ENCODE data around the gene TERT. TPM values are rescaled to one million over a fixed set of nuclear protein-coding genes. Genes with fewer than 3 reads are reported as not detected.

TERT gene
- total and polyA plus RNA-seq, 10 of the 15 experiments (the other 5 are each of a cell fraction or from before 2014, with no cell fraction given): 0.08 to 21.5 (median 5.0) TPM

DNA sequence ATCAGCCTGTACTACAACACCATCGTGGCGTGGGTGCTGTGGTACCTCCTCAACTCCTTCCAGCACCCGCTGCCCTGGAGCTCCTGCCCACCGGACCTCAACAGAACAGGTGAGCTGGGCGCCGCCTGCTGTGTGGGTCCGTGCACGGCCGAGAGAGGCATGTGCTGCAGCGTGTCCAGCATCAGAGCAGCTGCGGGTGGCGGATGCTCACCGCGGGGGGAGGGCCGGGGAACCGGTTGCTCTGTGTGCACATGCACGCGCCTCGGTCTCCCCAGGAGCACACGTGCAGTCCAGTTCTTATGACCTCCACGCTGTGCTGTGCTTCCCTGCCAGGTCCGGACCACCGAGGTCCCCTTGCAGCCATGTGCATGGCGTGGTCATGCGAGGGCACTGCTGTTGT is 62.1 kb downstream of the TERT start (continued):
- TF ChIP-seq, protein P1, sequence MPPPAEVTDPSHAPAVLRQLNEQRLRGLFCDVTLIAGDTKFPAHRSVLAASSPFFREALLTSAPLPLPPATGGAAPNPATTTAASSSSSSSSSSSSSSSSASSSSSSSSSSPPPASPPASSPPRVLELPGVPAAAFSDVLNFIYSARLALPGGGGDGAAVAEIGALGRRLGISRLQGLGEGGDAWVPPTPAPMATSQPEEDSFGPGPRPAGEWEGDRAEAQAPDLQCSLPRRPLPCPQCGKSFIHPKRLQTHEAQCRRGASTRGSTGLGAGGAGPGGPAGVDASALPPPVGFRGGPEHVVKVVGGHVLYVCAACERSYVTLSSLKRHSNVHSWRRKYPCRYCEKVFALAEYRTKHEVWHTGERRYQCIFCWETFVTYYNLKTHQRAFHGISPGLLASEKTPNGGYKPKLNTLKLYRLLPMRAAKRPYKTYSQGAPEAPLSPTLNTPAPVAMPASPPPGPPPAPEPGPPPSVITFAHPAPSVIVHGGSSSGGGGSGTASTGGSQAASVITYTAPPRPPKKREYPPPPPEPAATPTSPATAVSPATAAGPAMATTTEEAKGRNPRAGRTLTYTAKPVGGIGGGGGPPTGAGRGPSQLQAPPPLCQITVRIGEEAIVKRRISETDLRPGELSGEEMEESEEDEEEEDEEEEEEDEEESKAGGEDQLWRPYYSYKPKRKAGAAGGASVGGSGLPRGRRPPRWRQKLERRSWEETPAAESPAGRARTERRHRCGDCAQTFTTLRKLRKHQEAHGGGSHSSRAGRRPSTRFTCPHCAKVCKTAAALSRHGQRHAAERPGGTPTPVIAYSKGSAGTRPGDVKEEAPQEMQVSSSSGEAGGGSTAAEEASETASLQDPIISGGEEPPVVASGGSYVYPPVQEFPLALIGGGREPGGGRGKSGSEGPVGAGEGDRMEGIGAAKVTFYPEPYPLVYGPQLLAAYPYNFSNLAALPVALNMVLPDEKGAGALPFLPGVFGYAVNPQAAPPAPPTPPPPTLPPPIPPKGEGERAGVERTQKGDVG (CRISPR knock-in tag; IDR thresholded peaks at IDR 0.05): no peak
- no peak for TF ChIP-seq POLR2AphosphoS2 (IDR thresholded peaks at IDR 0.05; ENCODE audit: low read depth, low read length)

GRCh38 chr5:1231354-1231905 is 63.4 kb downstream of the TERT start:
- WGBS (ENCODE audit: insufficient coverage, insufficient replicate concordance, low lambda C conversion rate, missing lambda C conversion rate): 26% methylated on average over 13 of the region's 13 CpGs
- ChIA-PET CTCF (no interaction called here), RAD21 (ENCODE audit: unreplicated experiment) (no interaction called here), SMC1A (ENCODE audit: uncharacterized antibody, unreplicated experiment) (no interaction called here), POLR2A (no interaction called here)
- Histone ChIP-seq H4K20me1 (ENCODE audit: control insufficient read depth, insufficient read depth) (no peaks in the 10 kb centered on the region), H3K27ac (ENCODE audit: control insufficient read depth, insufficient read depth) (no peak overlapping the region), H3K9ac (ENCODE audit: control insufficient read depth, insufficient read depth, low read length) (no peak overlapping the region), H3K4me2 (ENCODE audit: control insufficient read depth, insufficient read depth) (no peak overlapping the region), H2AFZ (ENCODE audit: control insufficient read depth, low read depth, low read length) (no peak overlapping the region), H3K9me3 (replicated peaks; ENCODE audit: control insufficient read depth, insufficient read depth, low read length) (peaks cover 2% of the 10 kb centered on the region; the same call in 2 of the 3 replicates), H3K79me2 (ENCODE audit: control insufficient read depth, insufficient read depth, low read length) (no peaks in the 10 kb centered on the region), H3K4me3 (no peak overlapping the region), H3K27me3 (replicated peaks in 1 of 2; ENCODE audit: control insufficient read depth in 2 of 2, insufficient read depth in 2 of 2, low read length in 1 of 2) (no peaks in the 10 kb centered on the region; a peak in 2 of 4 replicates), H3K4me1 (ENCODE audit: control insufficient read depth, insufficient read depth, low read length) (no peaks in the 10 kb centered on the region), H3K36me3 (ENCODE audit: control insufficient read depth in 2 of 2, insufficient read depth in 2 of 2, low read length in 1 of 2) (no peaks in the 10 kb centered on the region)
- BruUV-seq (replicated peaks): no TSS peak
- no peak for ATAC-seq
- intact Hi-C loops (cut with micrococcal nuclease; ENCODE audit: unreplicated experiment): no loop called here
- FAIRE-seq: no peak
- DNase-seq (ENCODE audit: low read depth, low spot score): no peak
- in situ Hi-C loops (cut with MboI): no loop called here
- TF ChIP-seq, protein P2, sequence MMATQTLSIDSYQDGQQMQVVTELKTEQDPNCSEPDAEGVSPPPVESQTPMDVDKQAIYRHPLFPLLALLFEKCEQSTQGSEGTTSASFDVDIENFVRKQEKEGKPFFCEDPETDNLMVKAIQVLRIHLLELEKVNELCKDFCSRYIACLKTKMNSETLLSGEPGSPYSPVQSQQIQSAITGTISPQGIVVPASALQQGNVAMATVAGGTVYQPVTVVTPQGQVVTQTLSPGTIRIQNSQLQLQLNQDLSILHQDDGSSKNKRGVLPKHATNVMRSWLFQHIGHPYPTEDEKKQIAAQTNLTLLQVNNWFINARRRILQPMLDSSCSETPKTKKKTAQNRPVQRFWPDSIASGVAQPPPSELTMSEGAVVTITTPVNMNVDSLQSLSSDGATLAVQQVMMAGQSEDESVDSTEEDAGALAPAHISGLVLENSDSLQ (IDR thresholded peaks at IDR 0.05): no peak
- TF ChIP-seq SMAD5 (IDR thresholded peaks at IDR 0.05; ENCODE audit: low read depth) (no peak), HSF1 (IDR thresholded peaks at IDR 0.05; ENCODE audit: low read depth, low read length) (no peak), KAT2A (conservative IDR thresholded peaks at IDR 0.05; ENCODE audit: control insufficient read depth, low read depth, low read length) (no peak), BHLHE40 (IDR thresholded peaks at IDR 0.05; ENCODE audit: borderline replicate concordance in 1 of 2, low read depth in 2 of 2, low read length in 1 of 2) (no peak), SMARCA5 (IDR thresholded peaks at IDR 0.05) (no peak), MXI1 (IDR thresholded peaks at IDR 0.05; ENCODE audit: low read depth, low read length) (no peak), MEF2A (IDR thresholded peaks at IDR 0.05; ENCODE audit: insufficient read depth, low read depth, low read length) (no peak), IRF5 (IDR thresholded peaks at IDR 0.05; ENCODE audit: borderline replicate concordance) (no peak), CREM (IDR thresholded peaks at IDR 0.05; ENCODE audit: low read depth) (no peak)
- TF ChIP-seq, protein P3, sequence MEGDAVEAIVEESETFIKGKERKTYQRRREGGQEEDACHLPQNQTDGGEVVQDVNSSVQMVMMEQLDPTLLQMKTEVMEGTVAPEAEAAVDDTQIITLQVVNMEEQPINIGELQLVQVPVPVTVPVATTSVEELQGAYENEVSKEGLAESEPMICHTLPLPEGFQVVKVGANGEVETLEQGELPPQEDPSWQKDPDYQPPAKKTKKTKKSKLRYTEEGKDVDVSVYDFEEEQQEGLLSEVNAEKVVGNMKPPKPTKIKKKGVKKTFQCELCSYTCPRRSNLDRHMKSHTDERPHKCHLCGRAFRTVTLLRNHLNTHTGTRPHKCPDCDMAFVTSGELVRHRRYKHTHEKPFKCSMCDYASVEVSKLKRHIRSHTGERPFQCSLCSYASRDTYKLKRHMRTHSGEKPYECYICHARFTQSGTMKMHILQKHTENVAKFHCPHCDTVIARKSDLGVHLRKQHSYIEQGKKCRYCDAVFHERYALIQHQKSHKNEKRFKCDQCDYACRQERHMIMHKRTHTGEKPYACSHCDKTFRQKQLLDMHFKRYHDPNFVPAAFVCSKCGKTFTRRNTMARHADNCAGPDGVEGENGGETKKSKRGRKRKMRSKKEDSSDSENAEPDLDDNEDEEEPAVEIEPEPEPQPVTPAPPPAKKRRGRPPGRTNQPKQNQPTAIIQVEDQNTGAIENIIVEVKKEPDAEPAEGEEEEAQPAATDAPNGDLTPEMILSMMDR (IDR thresholded peaks at IDR 0.05 in 2 of 3, conservative IDR thresholded peaks at IDR 0.05 in 1 of 3; ENCODE audit: control insufficient read depth in 2 of 3, extremely low read depth in 1 of 3, insufficient read depth in 1 of 3, low read depth in 3 of 3, low read length in 3 of 3): no peak
